RWPE2 (cell line): ENCODE results near the gene TLX3.

ENCODE experiments used
- ATAC-seq: fragments of 200-7000 bp; cut with Tn5 transposase; 3 replicates; pipeline ENCODE4 v1.9.1; 2021; ENCODE audit warnings: low read depth
- DNase-seq: peaks from one replicate; pipeline ENCODE4 v3.0.0-alpha.2; 2020; ENCODE audit warnings: low spot score
- H3K27ac ChIP-seq: fragments of 450-650 bp; 2 replicates; pipeline ENCODE4 v1.5.1; 2017; ENCODE audit warnings: mild to moderate bottlenecking; ENCODE audit not compliant: poor library complexity, severe bottlenecking
- H3K27me3 ChIP-seq: fragments of 250-450 bp; sonication (Bioruptor Pico); 2 replicates; pipeline ENCODE4 v1.5.1; 2021; ENCODE audit warnings: mild to moderate bottlenecking, moderate library complexity; ENCODE audit not compliant: insufficient read depth, poor library complexity, severe bottlenecking
- H3K36me3 ChIP-seq: fragments of 250-450 bp; sonication (Bioruptor Pico); 2 replicates; pipeline ENCODE4 v1.5.1; 2020; ENCODE audit warnings: low read depth, mild to moderate bottlenecking, moderate library complexity
- H3K4me1 ChIP-seq: fragments of 250-450 bp; sonication (Bioruptor Pico); 2 replicates; pipeline ENCODE4 v1.5.1; 2021; ENCODE audit warnings: mild to moderate bottlenecking, moderate library complexity; ENCODE audit not compliant: insufficient read depth, poor library complexity, severe bottlenecking
- H3K4me3 ChIP-seq: fragments of 250-450 bp; sonication (Bioruptor Pico); 2 replicates; pipeline ENCODE4 v1.5.1; 2021; ENCODE audit warnings: mild to moderate bottlenecking, moderate library complexity; ENCODE audit not compliant: severe bottlenecking
- H3K9me3 ChIP-seq: fragments of 250-450 bp; sonication (Bioruptor Pico); 2 replicates; pipeline ENCODE4 v1.5.1; 2021; ENCODE audit warnings: mild to moderate bottlenecking, moderate library complexity; ENCODE audit not compliant: severe bottlenecking
- CTCF ChIP-seq: fragments of 450-650 bp; IDR thresholded peaks from one replicate; pipeline ENCODE4 v1.5.1; 2017; ENCODE audit warnings: mild to moderate bottlenecking, moderate library complexity; ENCODE audit not compliant: poor library complexity, severe bottlenecking

The TLX3 gene

GRCh38 chr5:171308453-171309275 lies at the start of gene TLX3:
Gene TLX3 (plus strand): TSS chr5:171309248. CDS start chr5:171309366, 118 bp downstream.
- no peak for DNase-seq
- H3K4me1 ChIP-seq = no peaks in the 10 kb centered on the region

GRCh38 chr5:171261361-171261760 lies 47.7 kb upstream of the TLX3 start:
- Histone ChIP-seq H3K36me3 (no peaks in the 10 kb centered on the region), H3K9me3 (no peaks in the 10 kb centered on the region), H3K27ac (no peak overlapping the region), H3K27me3 (no peaks in the 10 kb centered on the region), H3K4me3 (no peak overlapping the region), H3K4me1 (no peaks in the 10 kb centered on the region)
- no peak for TF ChIP-seq CTCF
- DNase-seq = no peak
- ATAC-seq = no peak

More at GRCh38 chr5:171308453-171309275, at the start of gene TLX3:
- TF ChIP-seq CTCF = no peak
- no peaks in the 10 kb centered on the region for H3K9me3 ChIP-seq
- peaks cover 94% of the 10 kb centered on the region for H3K27me3 ChIP-seq
- H3K36me3 ChIP-seq = no peaks in the 10 kb centered on the region
- no peak within 1 kb of the TSS for H3K4me3 ChIP-seq
- no peak within 1 kb of the TSS for H3K27ac ChIP-seq
- peak; percentile 26 for ATAC-seq

- Histone ChIP-seq H3K4me3 (no peak overlapping the region), H3K4me1 (no peaks in the 10 kb centered on the region), H3K9me3 (no peaks in the 10 kb centered on the region), H3K36me3 (no peaks in the 10 kb centered on the region), H3K27me3 (no peaks in the 10 kb centered on the region), H3K27ac (no peak overlapping the region)
- TF ChIP-seq CTCF = no peak
- DNase-seq = no peak
- no peak for ATAC-seq
Observed at GRCh38 chr5:171261904-171262303, 47.1 kb upstream of the TLX3 start.

GRCh38 chr5:171263181-171263580 lies 45.9 kb upstream of the TLX3 start:
- no peak for ATAC-seq
- H3K9me3 ChIP-seq = no peaks in the 10 kb centered on the region
- H3K27me3 ChIP-seq = no peaks in the 10 kb centered on the region
- no peak overlapping the region for H3K27ac ChIP-seq
- H3K4me1 ChIP-seq = no peaks in the 10 kb centered on the region
- no peak for TF ChIP-seq CTCF
- no peak for DNase-seq
- H3K4me3 ChIP-seq = no peak overlapping the region
- H3K36me3 ChIP-seq = no peaks in the 10 kb centered on the region

- Histone ChIP-seq H3K4me3 (no peak overlapping the region), H3K27me3 (no peaks in the 10 kb centered on the region), H3K9me3 (no peaks in the 10 kb centered on the region), H3K36me3 (no peaks in the 10 kb centered on the region), H3K4me1 (peaks cover 10% of the 10 kb centered on the region), H3K27ac (no peak overlapping the region)
- TF ChIP-seq CTCF = no peak
- DNase-seq (no peak), ATAC-seq (no peak)
Observed at GRCh38 chr5:171264843-171265242, 44.2 kb upstream of the TLX3 start.
